Measurements from ENCODE around the gene PEX6.

GRCh38 chr6:42960243-42961019 is 18.6 kb downstream of the PEX6 start, which contains the start of gene GNMT:
- TF ChIP-seq, protein P1, sequence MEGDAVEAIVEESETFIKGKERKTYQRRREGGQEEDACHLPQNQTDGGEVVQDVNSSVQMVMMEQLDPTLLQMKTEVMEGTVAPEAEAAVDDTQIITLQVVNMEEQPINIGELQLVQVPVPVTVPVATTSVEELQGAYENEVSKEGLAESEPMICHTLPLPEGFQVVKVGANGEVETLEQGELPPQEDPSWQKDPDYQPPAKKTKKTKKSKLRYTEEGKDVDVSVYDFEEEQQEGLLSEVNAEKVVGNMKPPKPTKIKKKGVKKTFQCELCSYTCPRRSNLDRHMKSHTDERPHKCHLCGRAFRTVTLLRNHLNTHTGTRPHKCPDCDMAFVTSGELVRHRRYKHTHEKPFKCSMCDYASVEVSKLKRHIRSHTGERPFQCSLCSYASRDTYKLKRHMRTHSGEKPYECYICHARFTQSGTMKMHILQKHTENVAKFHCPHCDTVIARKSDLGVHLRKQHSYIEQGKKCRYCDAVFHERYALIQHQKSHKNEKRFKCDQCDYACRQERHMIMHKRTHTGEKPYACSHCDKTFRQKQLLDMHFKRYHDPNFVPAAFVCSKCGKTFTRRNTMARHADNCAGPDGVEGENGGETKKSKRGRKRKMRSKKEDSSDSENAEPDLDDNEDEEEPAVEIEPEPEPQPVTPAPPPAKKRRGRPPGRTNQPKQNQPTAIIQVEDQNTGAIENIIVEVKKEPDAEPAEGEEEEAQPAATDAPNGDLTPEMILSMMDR (IDR thresholded peaks at IDR 0.05; ENCODE audit: low read length) = no peak
- no peak for TF ChIP-seq EZH2phosphoT487 (IDR thresholded peaks at IDR 0.05; ENCODE audit: low read length)

Data from MM.1S (cell line).